ENCODE data around the gene SS18L1.

- TF ChIP-seq POLR2A (IDR thresholded peaks at IDR 0.05) (no peak), CTCF (IDR thresholded peaks at IDR 0.05) (no peak)
Measured at GRCh38 chr20:62126141-62126540, 17.4 kb upstream of the SS18L1 start.

Data from uterus (tissue), 2 donors.